GM18508 (cell line): ENCODE measurements around the gene MAPK11.

Experiments
- ATAC-seq: cut with Tn5 transposase; IDR thresholded peaks from one replicate; pipeline ENCODE4 v1.9.1; 2021; ENCODE audit warnings: moderate number of reproducible peaks; ENCODE audit not compliant: insufficient read depth, unreplicated experiment

The MAPK11 gene

DNA sequence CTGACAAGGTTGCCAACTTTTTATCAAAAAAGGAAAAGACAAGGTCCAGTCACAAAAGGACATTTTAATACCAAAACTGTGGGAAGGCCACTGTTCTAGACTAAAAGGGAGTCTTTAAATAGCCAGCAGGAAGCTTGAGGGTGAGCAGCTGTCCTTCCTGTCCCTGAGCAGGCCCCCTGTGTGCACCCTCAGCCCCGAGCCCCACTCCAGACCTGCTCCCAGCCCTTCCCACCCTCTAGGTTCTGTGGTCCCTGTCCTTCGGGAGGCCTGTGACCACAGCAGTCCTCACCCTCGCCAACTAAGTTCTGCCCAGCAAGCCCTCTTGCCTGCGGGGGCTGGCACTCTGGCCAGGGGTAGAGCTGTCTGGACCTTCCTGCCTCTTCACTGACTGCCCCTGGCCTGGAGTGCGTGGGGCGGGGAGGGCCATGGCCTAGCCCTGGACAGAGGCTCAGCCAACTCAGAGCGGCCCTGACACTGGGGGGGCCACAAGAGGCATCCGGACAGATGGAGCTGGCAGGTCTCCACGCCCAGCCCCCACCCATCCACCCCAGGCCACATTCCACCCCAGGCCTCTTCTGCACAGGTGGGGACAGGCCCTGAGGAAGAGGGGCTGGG is 38.9 kb upstream of the MAPK11 start:
- ATAC-seq = no peak

DNA sequence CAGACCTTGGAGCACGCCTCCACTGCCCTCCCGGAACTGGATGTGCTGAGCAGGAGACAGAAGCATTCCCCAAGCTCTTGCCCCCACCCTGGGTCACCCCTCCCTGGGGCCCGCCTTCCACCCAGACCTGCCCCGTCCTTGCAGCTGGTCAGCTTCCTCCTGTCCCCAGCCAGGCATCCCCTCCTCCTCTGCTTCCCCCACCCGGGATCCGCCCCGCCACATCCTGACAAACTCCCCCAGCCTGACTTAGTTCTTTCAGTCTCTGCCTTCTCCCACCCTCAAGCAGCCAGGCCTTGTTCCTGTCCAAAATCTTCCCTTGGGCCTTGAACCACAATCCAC is 38.4 kb upstream of the MAPK11 start:
- ATAC-seq = no peak

DNA sequence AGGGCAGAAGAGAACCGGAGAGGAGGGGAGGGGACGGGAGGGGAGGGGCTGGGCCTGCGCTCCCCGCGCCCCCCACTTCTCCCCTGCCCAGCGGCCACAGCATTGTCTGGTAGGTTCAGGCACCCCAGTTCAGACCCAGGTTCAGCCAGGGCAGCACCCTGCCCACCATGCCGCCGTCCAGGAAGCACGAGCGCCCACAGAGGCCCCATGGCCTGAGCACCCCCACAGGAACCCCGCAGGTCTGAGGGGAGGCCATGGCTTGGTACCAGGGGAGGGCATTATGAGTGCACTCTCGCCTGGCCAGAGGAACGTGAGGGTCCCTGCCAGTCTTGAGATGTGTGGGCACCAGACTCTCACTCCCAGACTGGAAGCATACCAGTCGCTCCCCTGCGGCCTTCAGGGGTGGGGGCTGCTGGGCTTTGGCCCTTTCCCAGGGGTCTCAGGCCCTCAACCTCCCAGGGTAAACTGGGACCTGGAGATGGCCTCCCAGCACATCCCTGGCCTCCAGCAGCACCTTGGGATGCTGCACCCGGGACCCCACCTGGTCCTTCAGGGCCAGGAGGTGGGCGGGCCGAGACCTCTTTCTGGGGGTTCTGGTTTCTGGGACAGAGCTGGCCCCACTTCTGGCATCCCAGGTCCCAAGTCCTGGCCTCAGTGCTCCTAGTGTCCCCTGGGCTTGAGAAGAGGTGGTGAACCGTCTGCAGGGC is 37.9 kb upstream of the MAPK11 start:
- no peak for ATAC-seq

DNA sequence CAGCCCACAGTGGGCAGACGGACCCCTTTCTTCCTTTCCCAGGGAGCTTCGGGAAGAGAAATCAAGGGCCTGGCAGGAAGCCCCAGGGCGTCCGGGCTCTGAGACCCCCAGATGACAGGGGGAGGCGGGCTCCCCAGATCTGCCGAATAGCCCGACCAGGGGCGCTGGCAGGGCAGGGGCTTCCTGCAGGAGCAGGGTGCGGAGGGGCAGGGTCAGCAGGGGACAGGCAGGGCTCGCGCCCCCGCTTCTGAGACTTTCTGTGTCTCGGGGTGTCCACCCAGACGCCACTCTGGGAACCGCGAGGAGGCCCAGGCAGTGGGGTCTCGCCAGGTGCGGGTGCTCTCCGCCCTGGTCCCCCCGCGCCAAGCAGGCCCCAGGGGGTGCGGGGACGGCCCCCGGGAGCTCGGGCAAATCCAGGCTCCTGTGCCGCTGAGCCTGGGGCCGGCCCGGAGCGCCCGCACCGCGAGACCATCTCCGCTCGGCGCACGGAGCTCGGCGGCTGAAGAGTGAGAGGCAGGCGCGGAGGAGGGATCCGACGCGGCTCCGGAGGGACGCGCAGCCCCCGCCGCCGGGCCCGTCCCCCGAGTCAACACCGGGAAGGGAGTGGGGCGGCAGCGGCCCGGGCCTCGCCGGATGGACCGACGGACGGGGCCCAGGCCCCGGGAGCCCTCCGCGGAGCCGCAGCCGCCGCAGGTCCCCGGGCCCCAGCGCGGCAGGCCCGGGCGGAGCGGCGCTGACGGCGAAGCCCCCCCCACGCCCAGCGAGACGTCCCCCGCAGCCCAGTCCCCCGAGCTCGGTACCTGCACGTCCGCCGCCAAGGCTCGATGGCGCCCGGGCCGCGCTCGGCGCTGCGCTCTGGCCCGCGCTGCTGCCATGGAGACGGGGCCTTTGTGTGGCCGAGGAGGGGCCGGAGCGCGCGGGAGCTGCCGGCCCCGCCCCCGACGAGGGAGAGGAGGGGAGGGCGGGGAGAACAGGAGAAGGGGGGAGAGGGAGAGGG is 36.9 kb upstream of the MAPK11 start, which contains the start of gene PLXNB2:
PLXNB2 (minus strand) TSS at position 894 of the 997 bp plus-strand sequence. CDS start 17,062 bp downstream, outside the sequence.
- ATAC-seq = no peak

DNA sequence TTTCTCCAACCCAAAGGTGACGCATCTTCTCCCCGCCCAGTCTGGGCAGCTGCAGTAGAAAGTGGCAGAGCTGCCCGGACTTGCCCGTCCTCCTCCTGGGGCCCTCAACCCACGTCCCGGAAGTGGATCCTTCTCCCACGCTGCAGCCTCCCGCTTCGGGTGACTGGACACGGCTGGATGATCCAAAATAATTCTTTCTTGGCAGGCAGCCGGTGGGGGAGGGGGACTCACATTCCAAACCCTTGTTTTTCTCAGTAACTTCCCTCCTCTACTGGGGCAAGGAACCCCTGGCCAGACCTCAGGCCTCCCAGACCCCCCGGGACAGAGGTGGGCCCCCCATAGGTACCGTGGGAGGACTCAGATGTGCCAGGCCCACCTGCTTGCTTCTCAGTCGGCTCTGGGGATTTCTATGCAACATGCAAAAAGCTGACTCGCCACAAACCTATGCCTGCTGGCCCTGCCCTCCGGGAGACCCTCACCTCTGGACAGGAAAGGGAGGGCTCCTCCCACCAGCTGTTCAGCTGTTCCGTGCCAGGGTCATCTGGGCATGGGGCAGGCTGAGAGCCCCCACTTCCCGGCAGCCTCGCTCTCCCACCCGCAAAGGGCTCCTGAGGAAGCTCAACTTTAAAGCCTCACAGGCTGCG is 35.9 kb upstream of the MAPK11 start:
- no peak for ATAC-seq

DNA sequence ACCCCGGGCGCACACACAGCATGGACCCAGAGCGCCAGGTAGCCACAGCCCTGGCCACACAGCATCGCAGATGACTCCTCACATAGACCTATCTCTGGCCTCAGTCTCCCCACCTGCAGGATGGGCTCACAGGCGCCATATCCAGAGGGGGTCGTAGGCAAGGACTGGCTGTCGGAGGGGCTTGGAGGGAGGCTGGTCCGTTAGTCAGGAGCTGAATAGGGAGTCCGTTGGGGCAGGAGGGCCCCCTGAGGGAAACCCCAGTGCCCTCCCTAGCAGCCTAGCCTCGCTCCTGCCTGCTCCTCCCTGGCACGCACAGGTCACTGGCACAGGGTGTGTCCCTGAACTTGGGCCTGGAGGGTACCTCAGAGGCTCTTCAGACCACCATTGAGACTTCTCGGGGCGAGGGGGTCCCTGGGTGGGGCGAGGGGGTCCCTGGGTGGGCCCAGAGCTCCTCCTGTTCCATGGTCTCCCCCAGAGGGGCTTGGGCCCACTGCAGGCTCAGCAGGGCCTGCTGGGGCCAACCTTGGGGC is 35.3 kb upstream of the MAPK11 start:
- no peak for ATAC-seq

DNA sequence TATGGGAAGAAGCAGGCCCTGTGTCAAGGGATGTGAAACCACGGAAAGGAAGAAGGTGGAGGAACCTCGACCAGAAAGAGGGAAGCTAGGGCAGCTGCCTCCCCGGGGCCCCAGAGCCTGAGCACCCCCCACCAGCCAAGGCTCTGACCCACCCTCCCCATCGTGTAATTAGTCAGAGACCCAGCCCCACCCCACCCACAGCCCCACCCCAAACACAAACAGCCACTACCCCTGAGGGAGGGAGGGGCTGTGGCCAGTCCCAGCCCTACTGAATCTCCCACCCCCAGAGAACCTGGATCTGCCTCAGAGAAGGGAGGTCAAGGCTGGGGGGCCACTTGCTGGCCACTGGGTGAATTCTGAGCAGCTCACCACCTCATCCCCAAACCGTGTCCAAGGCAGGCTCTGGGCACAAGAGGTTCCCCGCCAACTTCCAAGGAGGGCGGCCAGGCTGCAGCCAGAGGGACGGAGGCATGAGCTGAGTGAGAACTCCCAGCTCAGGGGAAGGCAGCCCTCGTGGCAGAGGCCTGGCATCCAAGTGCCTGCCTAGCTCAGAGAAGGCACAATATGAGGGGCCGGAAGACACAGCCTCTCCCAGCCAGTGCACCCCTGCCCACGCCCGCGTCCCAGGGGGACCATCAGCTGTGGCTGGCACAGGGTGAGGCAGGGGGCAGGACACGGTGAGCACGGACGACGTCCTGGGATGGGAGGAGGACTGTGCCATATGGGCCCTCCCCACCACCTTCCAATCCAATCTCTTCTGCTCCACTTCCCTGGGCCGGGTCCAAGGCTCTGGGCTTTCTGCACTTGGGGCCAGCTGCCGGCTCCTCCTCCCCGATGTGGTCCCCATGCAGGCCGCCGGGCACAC is 34.6 kb upstream of the MAPK11 start:
- no peak for ATAC-seq

DNA sequence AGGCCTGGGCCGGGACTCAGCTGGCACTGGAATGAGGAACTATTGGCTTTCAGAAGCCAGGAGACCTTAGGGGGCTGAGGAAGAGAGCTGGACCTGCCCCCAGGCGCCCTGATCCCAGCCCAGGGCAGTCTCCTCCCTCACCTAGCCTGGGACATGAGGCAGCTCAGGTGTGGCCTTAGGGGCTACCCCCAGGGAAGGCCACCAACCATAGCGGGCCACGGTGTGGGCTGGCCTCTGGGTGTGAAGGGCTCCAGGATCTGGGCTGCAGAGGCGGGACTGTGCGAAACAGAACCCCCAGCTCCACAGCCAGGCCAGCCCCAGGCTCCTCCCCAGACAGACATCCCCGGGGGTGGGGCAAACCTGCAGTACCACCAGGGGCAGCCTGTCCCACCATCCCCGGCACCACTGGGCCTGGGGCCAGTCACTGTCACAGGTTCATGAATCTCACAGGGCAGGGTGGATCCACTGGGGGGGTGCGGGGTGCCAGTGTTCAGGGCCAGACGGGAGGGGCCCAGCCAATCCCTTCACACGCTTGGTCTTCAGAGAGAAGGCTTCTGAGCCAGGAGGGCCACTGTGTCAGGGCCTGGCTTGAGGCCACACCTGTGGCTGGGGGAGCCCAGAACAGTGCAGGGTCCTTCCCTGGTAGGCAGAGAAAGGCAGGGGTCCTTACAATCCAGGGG is 33.8 kb upstream of the MAPK11 start:
- no peak for ATAC-seq

DNA sequence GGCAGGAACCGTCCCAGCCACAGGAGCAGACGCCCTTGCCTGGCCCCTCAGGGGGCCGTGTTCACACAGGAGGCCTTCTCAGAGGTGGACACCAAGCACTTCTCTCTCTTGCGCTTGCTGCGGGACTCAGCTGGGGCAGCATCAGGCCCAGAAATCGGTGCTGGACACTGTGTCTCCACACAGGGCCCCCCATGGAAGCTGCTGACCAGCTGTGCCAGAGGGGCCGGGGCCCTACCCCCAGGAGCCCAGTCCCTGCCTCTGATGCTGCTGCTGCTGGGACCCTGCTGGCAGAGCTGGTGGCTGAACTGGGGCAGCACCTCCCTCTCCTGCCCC is 33.3 kb upstream of the MAPK11 start:
- no peak for ATAC-seq

DNA sequence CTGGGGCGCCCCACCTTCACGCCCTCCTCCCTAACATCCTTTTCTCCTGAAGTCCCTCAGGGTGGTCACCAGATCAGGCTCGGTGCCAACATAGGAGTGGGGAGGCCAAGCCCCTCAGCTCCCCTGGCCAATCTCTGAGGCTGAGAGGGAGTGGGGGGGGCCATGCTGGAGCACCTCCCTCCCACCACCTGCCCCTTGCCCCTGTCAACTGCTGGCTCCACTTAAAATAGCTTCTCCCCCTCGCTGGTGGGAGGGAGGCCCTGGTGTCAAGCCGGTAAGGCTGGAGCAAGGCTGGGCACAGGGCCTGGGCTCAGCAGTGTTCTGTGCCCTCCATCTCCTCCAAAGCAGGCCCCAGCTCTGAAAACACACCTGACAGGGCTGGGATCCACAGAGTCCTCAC is 32.4 kb upstream of the MAPK11 start:
- ATAC-seq = no peak

DNA sequence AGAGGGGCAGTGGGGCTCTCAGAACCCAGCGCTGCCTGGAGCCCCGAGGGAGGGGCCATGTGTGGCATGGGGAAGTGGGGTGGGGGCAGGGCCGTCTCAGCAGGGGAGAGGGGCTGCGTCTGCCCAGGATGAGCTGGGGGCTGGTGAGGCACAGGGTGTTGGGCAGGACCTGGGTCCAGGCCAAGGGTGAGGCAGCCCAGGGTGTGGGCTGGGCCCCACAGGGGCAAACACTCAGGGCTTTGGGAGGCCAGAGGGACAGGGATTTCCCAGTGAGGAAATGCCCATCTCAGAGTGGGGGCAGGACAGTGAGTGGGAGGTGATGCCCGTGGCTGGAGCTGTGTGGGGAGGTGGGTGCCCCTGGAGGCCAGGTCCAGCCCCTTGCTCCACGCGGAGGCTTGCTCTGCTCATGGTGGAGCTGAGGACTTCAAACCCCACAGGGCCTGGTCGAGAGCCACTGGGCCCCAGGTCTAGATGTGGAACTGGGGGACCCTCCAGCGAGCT is 31.9 kb upstream of the MAPK11 start:
- ATAC-seq = no peak

DNA sequence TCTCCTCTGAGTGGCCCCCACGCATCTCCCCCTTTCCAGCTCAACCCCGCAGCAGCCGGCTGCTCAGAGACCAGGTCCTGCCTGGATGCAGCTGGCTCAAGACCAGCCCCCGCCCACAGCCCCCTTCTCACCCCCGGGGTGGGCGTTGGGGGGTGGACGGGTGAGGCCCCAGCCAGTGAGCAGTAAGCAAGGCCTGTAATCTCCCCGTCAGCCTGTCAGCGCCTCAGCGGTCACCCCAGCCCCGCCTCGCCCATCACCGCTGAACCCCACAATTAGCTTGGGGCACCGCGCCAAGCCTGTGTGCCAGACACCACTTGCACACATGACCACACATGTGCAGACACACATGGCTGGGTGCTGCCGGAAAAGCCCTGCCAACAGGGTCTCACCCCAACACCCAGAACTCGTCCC is 31.4 kb upstream of the MAPK11 start:
- no peak for ATAC-seq

DNA sequence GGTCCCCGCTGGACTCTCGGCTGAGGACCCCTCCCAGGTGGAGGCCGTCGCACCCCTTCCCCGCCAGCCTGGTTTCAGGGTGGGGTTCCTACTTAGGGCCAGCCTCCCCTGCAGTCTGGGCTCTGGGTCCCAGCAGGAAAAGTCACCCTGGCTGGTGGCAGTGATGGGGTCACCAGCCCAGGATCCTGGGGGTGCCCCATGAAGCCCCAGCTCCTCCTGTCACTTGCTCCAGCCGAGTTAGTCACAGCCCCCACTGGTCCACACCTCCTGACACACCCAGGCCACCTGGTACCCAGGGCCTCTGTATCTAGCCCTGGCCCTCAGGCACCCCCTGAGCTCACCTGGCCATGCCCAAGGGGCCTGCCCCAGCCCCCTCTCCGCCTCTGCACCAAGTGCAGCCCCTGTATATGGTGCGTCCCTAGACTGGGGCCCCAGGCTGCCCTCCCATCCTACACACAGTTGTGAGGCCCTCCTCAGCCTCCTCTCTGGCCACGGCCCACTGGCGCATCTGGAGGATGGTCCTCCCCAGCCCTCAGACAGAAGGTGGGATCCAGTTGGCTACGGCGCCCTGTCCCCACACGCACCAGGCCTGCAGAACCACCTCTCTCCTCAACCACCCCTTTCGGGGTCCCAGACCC is 30.6 kb upstream of the MAPK11 start:
- ATAC-seq = no peak

DNA sequence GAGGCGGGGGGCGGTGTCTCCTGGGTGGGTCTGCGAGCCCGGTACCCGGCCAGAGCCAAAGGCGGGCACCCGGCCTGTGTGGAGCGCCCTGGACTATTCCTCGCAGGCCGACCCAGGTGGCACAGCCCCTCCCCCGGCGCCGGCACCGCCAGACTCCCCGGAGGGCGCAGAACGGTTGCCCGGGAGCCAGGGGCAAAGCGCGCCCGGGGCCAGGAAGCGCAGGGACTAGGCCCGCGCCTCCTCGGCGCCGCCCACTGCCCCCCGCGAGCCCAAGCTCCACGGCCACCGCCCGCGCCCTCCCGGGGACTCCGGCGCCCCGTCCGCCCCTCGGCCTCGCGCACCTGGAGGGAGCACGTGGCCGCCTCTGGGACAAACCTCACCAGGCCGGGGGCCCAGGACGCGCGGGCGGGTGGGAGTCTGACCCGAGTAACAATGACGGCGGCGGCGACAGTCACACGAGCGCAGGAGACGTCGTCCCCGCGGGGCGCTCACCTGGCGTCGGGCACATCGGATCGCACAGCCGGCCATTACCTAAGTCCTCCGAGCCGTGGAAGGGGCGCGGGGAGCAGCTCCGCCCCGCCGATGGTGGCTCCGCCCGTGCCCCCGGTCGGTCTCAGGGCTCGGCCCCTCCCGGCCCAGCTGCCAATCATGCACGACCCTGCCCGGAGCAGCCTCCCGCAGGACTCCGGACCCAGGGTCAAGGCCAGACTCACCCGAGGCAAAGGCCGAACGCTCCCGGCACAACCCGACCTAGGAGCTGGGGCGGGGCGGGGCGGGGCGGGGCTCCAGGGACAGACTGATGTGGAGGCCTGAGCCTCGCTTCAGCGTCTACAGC is 29.8 kb upstream of the MAPK11 start:
- no peak for ATAC-seq

DNA sequence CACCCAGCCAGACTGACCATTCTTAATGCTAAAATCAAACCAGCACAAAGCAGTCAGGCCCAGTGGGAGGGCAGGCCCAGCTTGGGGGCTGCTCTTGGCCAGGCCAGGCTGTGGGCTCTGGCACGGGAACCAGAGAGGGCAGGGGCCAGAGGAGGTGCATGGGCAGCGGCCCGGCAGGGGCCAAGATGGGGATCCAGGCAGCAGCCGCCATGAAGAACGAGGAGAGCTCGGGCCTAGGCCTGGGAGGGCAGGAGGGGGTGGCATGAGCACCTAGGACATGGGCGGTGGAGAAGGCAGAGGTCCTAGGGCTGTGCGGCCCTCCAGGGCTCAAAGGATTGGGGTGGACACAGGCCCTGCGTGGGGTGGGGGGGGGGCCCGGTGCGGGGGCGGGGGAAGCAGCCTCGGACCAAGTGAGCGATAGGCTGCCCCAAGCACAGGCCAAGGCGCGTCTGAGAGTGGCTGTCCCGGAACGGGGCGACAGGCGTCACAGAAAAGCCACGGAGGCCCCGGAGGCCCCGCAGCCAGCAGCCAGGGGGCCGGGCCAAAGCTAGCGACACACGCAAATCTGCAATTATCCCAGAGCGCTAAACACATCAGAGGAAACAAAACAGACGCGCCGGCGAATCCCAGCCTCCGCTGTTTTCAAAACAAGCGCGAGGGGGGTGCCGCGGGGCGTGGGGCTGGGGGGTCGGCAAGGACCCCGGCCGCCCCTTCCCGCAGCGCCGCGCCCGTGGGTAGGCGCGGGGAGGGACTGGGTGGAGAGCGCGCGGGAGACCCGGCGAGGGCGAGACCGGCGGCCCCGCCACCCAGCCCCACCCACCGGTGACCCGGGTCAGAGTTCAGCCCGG is 29.0 kb upstream of the MAPK11 start:
- no peak for ATAC-seq

DNA sequence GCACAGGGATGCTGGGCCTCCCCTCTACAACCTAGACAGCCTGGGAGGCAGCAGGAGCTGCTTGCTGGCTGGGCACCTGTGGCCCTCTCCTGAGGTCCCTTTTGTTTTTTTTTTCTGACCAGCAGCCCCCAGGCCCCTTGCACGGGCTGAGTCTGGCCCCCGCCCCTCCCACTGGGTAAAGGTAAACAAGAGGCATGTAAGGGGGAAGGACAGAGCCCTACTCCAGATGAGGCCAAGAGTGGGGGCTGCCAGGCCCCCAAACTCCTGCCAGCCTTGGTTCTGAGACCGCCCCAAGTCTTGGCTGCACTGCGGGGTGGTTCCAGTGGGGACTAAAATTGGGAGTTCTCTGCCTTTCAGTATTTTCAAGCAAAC is 28.1 kb upstream of the MAPK11 start:
- ATAC-seq = no peak
